ENCODE results near the gene CIPC.

- TF ChIP-seq CTCF (conservative IDR thresholded peaks at IDR 0.05) (no peak), EZH2 (IDR thresholded peaks at IDR 0.05; ENCODE audit: low read depth) (no peak)
Measured at GRCh38 chr14:77142005-77142800, 44.1 kb downstream of the CIPC start.
